Effector memory CD4-positive, alpha-beta T cell (primary cell): ENCODE results near the gene PPA2.

Experiments
- DNase-seq, 3 donors: peaks; one replicate each; pipeline ENCODE4 v3.0.0-alpha.2; 2020
- H3K27ac ChIP-seq: 2 replicates; pipeline ENCODE4 v1.7.0; 2013; ENCODE audit warnings: mild to moderate bottlenecking, low read length, moderate library complexity; ENCODE audit not compliant: insufficient read depth, poor library complexity, severe bottlenecking
- H3K27me3 ChIP-seq: replicated peaks from 2 replicates; pipeline ENCODE4 v1.7.0; 2013; ENCODE audit warnings: mild to moderate bottlenecking, low read length; ENCODE audit not compliant: insufficient read depth, control insufficient read depth, poor library complexity, severe bottlenecking
- H3K36me3 ChIP-seq: 2 replicates; pipeline ENCODE4 v1.7.0; 2013; ENCODE audit warnings: mild to moderate bottlenecking, low read length, moderate library complexity; ENCODE audit not compliant: control insufficient read depth, insufficient read depth
- H3K4me1 ChIP-seq: 2 replicates; pipeline ENCODE4 v1.7.0; 2013; ENCODE audit warnings: low read length, mild to moderate bottlenecking; ENCODE audit not compliant: control insufficient read depth, insufficient read depth, poor library complexity, severe bottlenecking
- H3K4me3 ChIP-seq: 2 replicates; pipeline ENCODE4 v1.7.0; 2013; ENCODE audit warnings: low read length, low read depth, mild to moderate bottlenecking; ENCODE audit not compliant: insufficient read depth, poor library complexity, severe bottlenecking
- H3K9me3 ChIP-seq: 2 replicates; pipeline ENCODE4 v1.7.0; 2013; ENCODE audit warnings: mild to moderate bottlenecking, low read length, moderate library complexity; ENCODE audit not compliant: control insufficient read depth

PPA2 gene

GRCh38 chr4:105344141-105344540 is 129.7 kb downstream of the PPA2 start:
- no peak for DNase-seq
- no peak overlapping the region for H3K27ac ChIP-seq

GRCh38 chr4:105343146-105343931 is 130.5 kb downstream of the PPA2 start:
- no peak for DNase-seq
- Histone ChIP-seq H3K4me3 (no peak overlapping the region), H3K27me3 (no peaks in the 10 kb centered on the region), H3K4me1 (no peaks in the 10 kb centered on the region), H3K9me3 (no peaks in the 10 kb centered on the region), H3K27ac (no peak overlapping the region), H3K36me3 (no peaks in the 10 kb centered on the region)

More at GRCh38 chr4:105344141-105344540, 129.7 kb downstream of the PPA2 start:
- no peaks in the 10 kb centered on the region for H3K36me3 ChIP-seq
- no peaks in the 10 kb centered on the region for H3K4me1 ChIP-seq
- H3K4me3 ChIP-seq: no peak overlapping the region
- no peaks in the 10 kb centered on the region for H3K9me3 ChIP-seq
- H3K27me3 ChIP-seq: no peaks in the 10 kb centered on the region

DNA sequence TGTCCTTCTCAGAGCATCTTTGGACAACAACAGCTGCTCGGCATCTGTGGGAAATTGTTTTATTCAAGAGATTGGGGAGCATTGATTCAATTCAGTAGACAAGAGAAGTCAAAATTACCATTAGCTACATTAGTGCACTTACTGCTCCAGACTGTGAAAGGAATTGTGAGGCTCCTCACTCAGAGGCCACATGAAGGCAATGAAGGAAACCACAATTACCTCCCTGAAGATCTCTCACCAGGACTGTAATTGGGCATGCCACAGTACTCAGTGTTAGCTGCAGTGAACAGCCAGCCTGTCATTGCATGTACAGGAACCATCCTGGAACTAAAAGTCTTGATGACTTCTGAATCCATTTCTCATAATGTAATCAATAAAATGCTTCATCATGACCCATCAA is 144.8 kb downstream of the PPA2 start:
- no peak for DNase-seq
- H3K9me3 ChIP-seq: no peaks in the 10 kb centered on the region
- no peaks in the 10 kb centered on the region for H3K4me1 ChIP-seq
- H3K27me3 ChIP-seq: no peaks in the 10 kb centered on the region
- H3K27ac ChIP-seq: no peak overlapping the region
- H3K36me3 ChIP-seq: no peaks in the 10 kb centered on the region
- H3K4me3 ChIP-seq: no peak overlapping the region

DNA sequence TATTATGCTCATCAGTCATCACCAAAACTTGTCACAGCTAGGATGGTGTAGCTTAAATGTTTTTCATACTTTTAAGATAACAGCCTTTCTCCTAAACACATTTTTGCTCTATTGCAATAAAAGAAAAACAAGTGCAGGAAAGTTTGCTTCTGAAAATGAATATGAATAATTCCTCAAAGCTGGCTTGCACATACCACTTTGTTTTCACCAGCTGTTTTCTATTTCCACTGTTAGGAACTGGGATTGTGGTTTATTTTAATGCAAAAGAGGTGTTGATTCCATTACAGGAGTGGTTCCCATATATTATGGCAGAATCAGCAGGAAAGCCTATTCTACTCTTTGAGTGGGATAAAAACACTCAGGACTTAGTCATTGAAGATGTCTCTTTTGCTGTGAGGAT is 145.9 kb downstream of the PPA2 start:
- no peak overlapping the region for H3K27ac ChIP-seq
- no peaks in the 10 kb centered on the region for H3K9me3 ChIP-seq
- H3K4me1 ChIP-seq: no peaks in the 10 kb centered on the region
- DNase-seq: no peak
- H3K36me3 ChIP-seq: no peaks in the 10 kb centered on the region
- H3K4me3 ChIP-seq: no peak overlapping the region
- no peaks in the 10 kb centered on the region for H3K27me3 ChIP-seq

GRCh38 chr4:105327222-105327621 is 146.6 kb downstream of the PPA2 start:
- H3K36me3 ChIP-seq: no peaks in the 10 kb centered on the region
- H3K9me3 ChIP-seq: no peaks in the 10 kb centered on the region
- H3K4me1 ChIP-seq: no peaks in the 10 kb centered on the region
- H3K27ac ChIP-seq: no peak overlapping the region
- H3K4me3 ChIP-seq: no peak overlapping the region
- DNase-seq: no peak
- no peaks in the 10 kb centered on the region for H3K27me3 ChIP-seq
